ENCODE results near the gene PTPRD.

Gene PTPRD

DNA sequence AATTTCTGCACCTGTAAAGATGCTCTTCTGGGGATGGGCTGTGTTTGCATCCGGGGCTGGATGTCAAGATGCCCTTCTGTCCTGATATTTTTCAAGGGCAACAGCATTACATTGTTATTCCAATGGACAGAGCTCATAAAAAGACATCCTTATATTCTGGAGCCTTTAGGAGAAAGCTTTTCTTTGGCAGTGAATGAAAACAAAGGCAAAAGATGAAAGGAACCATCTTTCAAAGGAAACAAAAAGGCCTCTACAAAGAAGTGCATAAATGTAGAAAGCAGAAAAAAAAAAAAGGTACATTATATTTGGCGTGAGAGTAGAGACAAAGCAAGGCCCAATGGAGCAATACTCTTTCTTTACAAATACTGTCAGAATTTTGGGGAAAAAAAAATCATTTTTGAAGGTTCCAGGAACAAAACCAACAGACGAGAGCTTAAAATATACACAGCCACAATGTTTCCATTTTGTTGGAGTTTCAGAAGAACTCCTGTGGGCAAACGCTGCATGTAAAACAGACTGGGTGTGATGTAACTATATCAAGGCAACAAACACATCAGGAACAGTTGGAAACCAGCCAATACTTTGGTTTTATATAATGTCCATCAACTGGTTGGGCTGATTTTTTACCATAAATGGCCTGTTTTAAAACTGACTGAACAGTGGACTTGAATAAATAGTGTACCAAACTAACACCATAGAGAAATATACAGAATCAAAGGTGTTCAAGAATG, 1927.7 kb downstream of the PTPRD start:
- no peak for DNase-seq (ENCODE audit: low read depth in 2 of 2)

DNA sequence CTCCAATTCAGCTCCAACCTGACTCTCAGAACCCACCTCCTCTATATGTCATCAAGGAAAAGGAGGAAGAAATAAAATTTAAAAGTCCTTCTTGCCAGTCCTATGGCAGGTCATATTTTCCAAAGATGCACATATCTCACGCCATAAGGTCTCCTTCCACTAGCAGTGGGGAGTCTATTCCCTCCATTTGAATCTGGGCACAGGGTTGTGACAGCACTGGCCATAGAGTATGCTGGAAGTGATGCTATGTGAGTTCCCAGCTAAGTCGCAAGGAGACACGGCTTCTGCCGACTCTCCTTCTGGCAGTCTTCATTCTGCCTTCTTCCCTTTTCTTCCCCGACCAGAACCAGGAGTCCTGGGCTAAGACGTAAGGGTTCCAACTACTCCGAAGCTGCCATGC, 1929.3 kb downstream of the PTPRD start:
- no peak for DNase-seq (ENCODE audit: low read depth in 2 of 2)

DNA sequence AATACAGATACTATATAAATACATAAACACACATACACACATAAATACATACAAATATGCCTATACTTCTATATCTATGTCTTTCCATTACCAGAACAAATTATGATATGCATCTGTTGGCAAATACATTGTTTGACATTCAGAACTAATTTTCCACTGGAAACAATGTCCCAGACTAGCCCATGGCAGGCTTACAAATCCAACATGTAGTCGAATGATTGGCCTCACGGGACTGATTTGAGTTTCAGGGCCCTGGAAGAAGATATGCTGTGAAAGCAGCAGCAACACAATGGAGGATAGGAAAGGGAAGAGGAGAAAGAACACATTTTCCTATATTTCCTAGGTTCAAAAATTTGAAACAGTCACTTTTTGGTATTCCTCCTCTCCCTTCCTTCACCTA, 1932.1 kb downstream of the PTPRD start:
- no peak for DNase-seq (ENCODE audit: low read depth in 2 of 2)

GRCh38 chr9:8680157-8680556, 1932.6 kb downstream of the PTPRD start:
- DNase-seq (ENCODE audit: low read depth in 2 of 2): no peak

- DNase-seq (ENCODE audit: low read depth in 2 of 2): no peak
These were observed 1933.4 kb downstream of the PTPRD start for GRCh38 chr9:8679371-8679822.

- no peak for DNase-seq (ENCODE audit: low read depth in 2 of 2)
These were observed 1935.1 kb downstream of the PTPRD start for GRCh38 chr9:8677741-8678140.

- no peak for DNase-seq (ENCODE audit: low read depth in 2 of 2)
These were observed 1938.3 kb downstream of the PTPRD start for GRCh38 chr9:8674536-8674935.

- no peak for DNase-seq (ENCODE audit: low read depth in 2 of 2)
These were observed 1939.0 kb downstream of the PTPRD start for GRCh38 chr9:8673830-8674229.

- no peak for DNase-seq (ENCODE audit: low read depth in 2 of 2)
These were observed 1942.1 kb downstream of the PTPRD start for GRCh38 chr9:8670751-8671150.

- DNase-seq (ENCODE audit: low read depth in 2 of 2): no peak
These were observed 1944.1 kb downstream of the PTPRD start for GRCh38 chr9:8668751-8669150.

DNA sequence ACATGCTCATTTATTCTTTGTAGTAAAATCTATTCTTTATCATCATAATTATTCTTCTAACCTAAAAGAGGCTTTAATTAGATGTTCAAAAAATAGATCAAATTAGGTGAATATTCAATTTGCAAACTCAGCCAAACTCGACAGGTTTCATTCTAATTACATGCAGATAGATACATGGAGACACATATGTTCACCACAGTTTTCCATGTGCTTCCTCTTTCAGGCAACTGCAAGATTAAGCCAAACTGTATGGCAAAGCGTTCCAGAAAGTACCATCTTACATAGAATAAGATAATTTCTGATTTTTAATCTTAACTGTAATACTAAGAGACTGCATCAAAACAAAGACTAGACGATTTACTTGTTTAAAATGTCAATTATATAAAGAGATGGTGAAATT, 1944.6 kb downstream of the PTPRD start:
- no peak for DNase-seq (ENCODE audit: low read depth in 2 of 2)

DNA sequence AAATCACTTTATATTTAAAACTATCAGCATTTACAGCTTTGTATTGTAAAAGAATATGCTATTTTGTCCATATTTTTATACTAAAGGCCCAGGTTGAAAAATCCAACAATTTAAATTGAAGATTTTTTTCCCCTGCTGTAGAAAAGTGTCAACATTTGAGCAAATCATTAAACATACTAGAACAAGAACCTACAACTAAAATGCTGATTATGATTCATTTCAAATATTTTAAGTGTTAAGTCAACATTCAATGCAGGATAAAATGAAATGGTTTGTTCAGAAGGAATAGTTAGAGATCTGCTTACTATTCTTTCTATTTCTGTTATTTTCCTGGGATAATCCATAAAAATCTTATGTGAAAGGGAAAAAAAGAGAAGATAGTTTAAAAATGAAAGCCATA, 1946.7 kb downstream of the PTPRD start:
- DNase-seq (ENCODE audit: low read depth in 2 of 2): no peak

DNA sequence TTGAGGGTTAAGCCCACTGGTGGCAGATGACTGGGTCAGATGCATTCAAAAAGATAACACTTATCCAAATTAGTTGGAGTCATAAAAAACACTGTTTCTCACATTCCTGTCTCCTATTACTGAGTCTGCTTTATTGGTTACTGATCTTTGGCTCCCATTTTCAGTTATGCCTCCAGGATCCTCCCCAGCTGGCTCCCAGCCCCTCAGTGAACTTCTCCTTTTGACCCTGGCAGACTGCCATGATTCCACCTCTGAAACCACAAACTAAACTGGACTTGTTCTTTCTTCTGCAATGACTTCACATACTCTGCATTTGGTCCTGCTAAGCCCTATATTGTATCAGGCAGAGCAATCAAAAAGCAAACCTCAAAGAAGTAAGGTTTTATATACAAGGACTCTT, 1952.4 kb downstream of the PTPRD start:
- DNase-seq (ENCODE audit: low read depth in 2 of 2): no peak

- DNase-seq (ENCODE audit: low read depth in 2 of 2): no peak
These were observed 1953.7 kb downstream of the PTPRD start for GRCh38 chr9:8659108-8659507.

- DNase-seq (ENCODE audit: low read depth in 2 of 2): no peak
These were observed 1957.7 kb downstream of the PTPRD start for GRCh38 chr9:8655071-8655470.

- no peak for DNase-seq (ENCODE audit: low read depth in 2 of 2)
These were observed 1958.9 kb downstream of the PTPRD start for GRCh38 chr9:8653855-8654254.

GRCh38 chr9:8653111-8653510, 1959.7 kb downstream of the PTPRD start:
- DNase-seq (ENCODE audit: low read depth in 2 of 2): no peak

GRCh38 chr9:8652255-8652654, 1960.5 kb downstream of the PTPRD start:
- DNase-seq (ENCODE audit: low read depth in 2 of 2): no peak

DNA sequence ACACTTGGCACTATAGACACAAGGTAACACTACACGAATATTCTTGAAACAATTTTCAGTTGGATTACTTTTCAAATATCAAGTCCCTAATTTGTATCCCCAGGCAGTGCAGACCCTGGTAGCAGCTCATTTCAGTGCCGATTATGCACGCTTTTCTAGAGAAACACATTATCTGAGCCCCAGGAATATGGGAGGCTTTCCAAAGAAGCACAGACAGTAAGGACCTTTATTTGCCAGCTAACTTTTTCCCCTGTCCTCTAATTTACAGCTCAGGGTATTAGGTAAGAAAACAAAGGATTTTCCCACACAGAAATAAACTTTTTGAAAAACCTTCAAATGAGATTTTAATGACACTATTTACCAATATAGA, 1961.0 kb downstream of the PTPRD start:
- DNase-seq (ENCODE audit: low read depth in 2 of 2): no peak

- no peak for DNase-seq (ENCODE audit: low read depth in 2 of 2)
These were observed 1961.5 kb downstream of the PTPRD start for GRCh38 chr9:8651070-8651845.

- DNase-seq (ENCODE audit: low read depth in 2 of 2): no peak
These were observed 1963.0 kb downstream of the PTPRD start for GRCh38 chr9:8649807-8650206.

DNA sequence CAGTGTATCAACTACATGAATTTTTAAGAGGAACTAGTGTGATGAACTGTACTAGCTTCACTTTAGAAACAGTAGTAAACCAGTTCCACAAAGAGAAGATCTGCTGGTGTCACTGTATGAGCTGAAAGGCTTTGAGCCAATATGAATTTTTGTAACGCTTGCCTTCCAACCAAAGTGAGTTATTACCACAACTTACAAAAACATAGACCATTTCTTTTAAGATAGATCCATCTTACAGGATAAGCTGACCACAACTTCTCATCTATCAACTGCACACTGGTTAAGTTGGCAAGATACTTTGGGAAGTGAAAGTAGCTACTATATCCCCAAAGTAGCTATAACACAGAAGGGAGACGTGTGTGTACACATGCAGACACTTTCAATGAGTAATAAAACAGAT, 1963.6 kb downstream of the PTPRD start:
- no peak for DNase-seq (ENCODE audit: low read depth in 2 of 2)

DNA sequence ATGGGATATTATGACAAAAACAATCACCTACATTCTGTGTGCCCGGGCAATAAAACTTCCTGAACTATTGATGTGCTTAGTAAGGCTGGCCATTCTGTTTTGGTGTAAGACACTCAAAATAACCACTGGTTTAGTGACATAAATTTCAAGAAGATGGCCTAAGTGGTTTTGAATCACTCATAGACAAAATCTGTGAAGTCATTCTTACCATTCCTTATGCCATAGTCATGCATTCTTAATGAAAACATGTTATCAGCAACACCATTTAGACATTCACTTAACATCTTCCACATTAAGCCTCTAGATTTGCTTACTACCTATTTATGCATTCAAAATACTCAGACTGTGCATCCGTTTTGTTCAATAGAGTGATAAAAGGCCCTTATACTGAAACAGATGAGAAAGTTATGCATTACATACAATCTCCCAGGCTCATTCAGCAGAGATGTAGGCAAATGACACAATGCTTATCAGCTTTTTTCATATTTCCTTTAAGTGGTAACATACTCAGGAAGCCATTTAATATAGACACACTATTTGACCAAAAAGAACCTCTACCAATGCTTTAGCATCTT, 1964.4 kb downstream of the PTPRD start:
- no peak for DNase-seq (ENCODE audit: low read depth in 2 of 2)
